HL-60 (cell line): ENCODE data around the gene SNU13.
"Not testable (repeated sequence)": the region's sequence is repeated elsewhere in the genome, so short reads cannot be mapped to it uniquely, and the experiment has no call there.

Source experiments
- DNase-seq, 2 experiments: peaks; one replicate each; pipeline ENCODE4 v3.0.0-alpha.2; 2010 to 2020; ENCODE audit warnings: low read depth in 1 of 2, low spot score in 1 of 2
- H3K27ac ChIP-seq: fragments of 250-450 bp; sonication (Bioruptor Pico); replicated peaks from 2 replicates; pipeline ENCODE4 v1.5.1; 2020; ENCODE audit warnings: mild to moderate bottlenecking, moderate library complexity
- H3K27me3 ChIP-seq: fragments of 250-450 bp; sonication (Bioruptor Pico); 2 replicates; pipeline ENCODE4 v1.5.1; 2021; ENCODE audit warnings: mild to moderate bottlenecking, moderate library complexity; ENCODE audit not compliant: insufficient read depth, poor library complexity, severe bottlenecking
- H3K4me3 ChIP-seq: replicated peaks from 2 replicates; pipeline ENCODE4 v1.5.1; 2011; ENCODE audit warnings: mild to moderate bottlenecking, control low read depth, low read length; ENCODE audit not compliant: insufficient read depth
- GABPA ChIP-seq: IDR thresholded peaks from 2 replicates; pipeline ENCODE4 v1.6.1; 2012; ENCODE audit warnings: low read depth
- POLR2AphosphoS5 ChIP-seq: IDR thresholded peaks from 2 replicates; pipeline ENCODE4 v1.6.1; 2012; ENCODE audit warnings: low read depth
- REST ChIP-seq: IDR thresholded peaks from 2 replicates; pipeline ENCODE4 v1.6.1; 2012; ENCODE audit warnings: low read depth; ENCODE audit not compliant: insufficient replicate concordance
- SPI1 ChIP-seq: IDR thresholded peaks from 2 replicates; pipeline ENCODE4 v1.6.1; 2012; ENCODE audit warnings: low read depth, mild to moderate bottlenecking, borderline replicate concordance
- TF ChIP-seq, protein P1 (sequence below): IDR thresholded peaks from one replicate; pipeline ENCODE4 v1.5.1; 2011; ENCODE audit warnings: low read length, control low read depth, inconsistent platforms; ENCODE audit not compliant: insufficient read depth

The SNU13 gene

GRCh38 chr22:41668971-41669911, 19.4 kb downstream of the SNU13 start:
- Histone ChIP-seq H3K27me3 (no peaks in the 10 kb centered on the region), H3K4me3 (no peak overlapping the region), H3K27ac (no peak overlapping the region)
- TF ChIP-seq, protein P1, sequence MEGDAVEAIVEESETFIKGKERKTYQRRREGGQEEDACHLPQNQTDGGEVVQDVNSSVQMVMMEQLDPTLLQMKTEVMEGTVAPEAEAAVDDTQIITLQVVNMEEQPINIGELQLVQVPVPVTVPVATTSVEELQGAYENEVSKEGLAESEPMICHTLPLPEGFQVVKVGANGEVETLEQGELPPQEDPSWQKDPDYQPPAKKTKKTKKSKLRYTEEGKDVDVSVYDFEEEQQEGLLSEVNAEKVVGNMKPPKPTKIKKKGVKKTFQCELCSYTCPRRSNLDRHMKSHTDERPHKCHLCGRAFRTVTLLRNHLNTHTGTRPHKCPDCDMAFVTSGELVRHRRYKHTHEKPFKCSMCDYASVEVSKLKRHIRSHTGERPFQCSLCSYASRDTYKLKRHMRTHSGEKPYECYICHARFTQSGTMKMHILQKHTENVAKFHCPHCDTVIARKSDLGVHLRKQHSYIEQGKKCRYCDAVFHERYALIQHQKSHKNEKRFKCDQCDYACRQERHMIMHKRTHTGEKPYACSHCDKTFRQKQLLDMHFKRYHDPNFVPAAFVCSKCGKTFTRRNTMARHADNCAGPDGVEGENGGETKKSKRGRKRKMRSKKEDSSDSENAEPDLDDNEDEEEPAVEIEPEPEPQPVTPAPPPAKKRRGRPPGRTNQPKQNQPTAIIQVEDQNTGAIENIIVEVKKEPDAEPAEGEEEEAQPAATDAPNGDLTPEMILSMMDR, result no peak
- TF ChIP-seq GABPA (no peak), SPI1 (no peak), POLR2AphosphoS5 (no peak), REST (no peak)
- no peak for DNase-seq

DNA sequence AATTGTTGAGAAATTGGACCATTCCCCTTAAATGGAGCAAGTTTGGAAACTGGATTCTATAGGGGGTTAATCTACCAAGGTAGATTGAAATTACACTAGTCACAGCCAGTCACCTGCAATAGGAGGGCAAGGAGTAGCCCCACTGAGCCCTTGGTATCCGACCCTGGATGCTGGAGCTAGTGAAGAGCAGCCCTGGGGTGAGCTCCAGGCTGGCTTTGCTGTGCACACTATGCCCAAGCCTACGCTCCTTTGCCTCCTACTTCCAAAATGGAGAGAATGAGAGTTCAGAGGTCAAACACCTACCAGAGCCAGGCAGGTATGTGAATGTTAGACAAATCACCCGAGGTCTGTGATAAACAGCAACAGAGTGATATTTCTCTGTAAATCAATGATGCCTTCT, 23.7 kb downstream of the SNU13 start:
- DNase-seq, result no peak
- no peak for TF ChIP-seq REST
- TF ChIP-seq GABPA, result no peak
- TF ChIP-seq SPI1, result no peak
- TF ChIP-seq, protein P1, result no peak
- TF ChIP-seq POLR2AphosphoS5, result no peak
- Histone ChIP-seq H3K27me3 (no peaks in the 10 kb centered on the region), H3K27ac (no peak overlapping the region), H3K4me3 (no peak overlapping the region)

DNA sequence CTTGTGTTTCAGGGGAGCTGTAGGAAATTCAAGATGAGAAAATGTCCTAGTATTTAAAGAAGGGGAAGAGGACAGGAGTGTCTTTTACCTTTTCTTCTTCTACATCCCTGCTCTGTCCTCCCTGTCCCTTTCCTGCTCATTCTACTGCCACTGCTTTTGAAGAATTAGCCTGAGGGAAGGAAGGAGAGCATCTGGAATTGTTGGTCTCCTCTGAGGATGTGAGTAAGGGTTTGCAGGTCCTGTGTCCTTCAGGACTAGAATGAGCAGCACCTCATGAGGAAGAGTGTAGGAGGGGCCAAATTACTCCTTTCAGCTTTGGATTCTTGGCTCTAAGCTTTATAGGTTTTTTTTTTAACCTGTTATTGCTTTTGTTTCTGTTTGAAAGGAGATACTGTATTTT, 24.2 kb downstream of the SNU13 start:
- Histone ChIP-seq H3K4me3 (no peak overlapping the region), H3K27ac (no peak overlapping the region), H3K27me3 (no peaks in the 10 kb centered on the region)
- DNase-seq, result no peak
- no peak for TF ChIP-seq GABPA
- TF ChIP-seq, protein P1, result no peak
- no peak for TF ChIP-seq REST
- TF ChIP-seq POLR2AphosphoS5, result no peak; the same call in 1 of the 2 replicates
- no peak for TF ChIP-seq SPI1

GRCh38 chr22:41663594-41663993, 25.1 kb downstream of the SNU13 start:
- not testable (repeated sequence) for DNase-seq, H3K4me3 ChIP-seq, H3K27ac ChIP-seq, H3K27me3 ChIP-seq
